ENCODE results near the gene TBXAS1. TPM values are rescaled to one million over a fixed set of nuclear protein-coding genes. Genes with fewer than 3 reads are reported as not detected.
A peak's percentile ranks its signal among the peaks of the same experiment; 100 is the strongest.

The TBXAS1 gene
- total and polyA plus RNA-seq, 4 donors = 5.5 to 24.5 (median 16.9) TPM

DNA sequence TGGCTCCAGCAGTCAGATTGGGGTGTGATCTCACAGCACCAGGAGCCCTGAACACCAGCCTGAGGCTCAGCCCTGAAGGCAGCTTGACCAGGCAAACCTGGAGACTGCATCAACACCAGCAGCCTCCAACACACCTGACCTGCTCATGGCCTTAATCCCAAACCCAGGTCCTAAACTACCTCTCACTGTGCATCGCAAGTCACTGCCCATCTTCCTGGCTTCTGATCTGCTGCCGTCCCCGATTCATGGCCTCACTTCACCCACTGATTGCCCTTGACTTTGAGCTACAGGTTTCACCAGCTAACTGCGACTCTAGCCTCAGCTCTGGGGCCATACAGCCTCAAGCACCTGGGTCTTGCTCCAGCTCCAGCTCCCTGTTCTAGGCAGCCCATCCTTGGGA lies 184.6 kb downstream of the TBXAS1 start:
- DNase-seq (no peak), ATAC-seq (ENCODE audit: low FRiP score) (no peak)
- no peaks in the 10 kb centered on the region for H3K36me3 ChIP-seq (ENCODE audit: control insufficient read depth in 1 of 2, insufficient read depth in 2 of 2, low read length in 1 of 2)
- no peaks in the 10 kb centered on the region for H3K9me3 ChIP-seq (ENCODE audit: control insufficient read depth, low read length)
- no peaks in the 10 kb centered on the region for H3K27me3 ChIP-seq (ENCODE audit: control insufficient read depth in 1 of 2, insufficient read depth in 2 of 2, low read length in 1 of 2)
- H3K4me1 ChIP-seq (ENCODE audit: control insufficient read depth in 1 of 2, insufficient read depth in 2 of 2, low read length in 2 of 2) = no peaks in the 10 kb centered on the region
- intact Hi-C loops (cut with DNase I) = no loop called here
- 92 to 95% methylated on average over 4 of the region's 4 CpGs for WGBS, 2 donors
- no peak overlapping the region for H3K27ac ChIP-seq (ENCODE audit: low read depth in 1 of 2, low read length in 2 of 2)
- H3K4me3 ChIP-seq (ENCODE audit: low read length in 2 of 2) = no peak overlapping the region

- no peak for DNase-seq
- Histone ChIP-seq H3K9me3 (ENCODE audit: control insufficient read depth, low read length) (no peaks in the 10 kb centered on the region), H3K4me3 (ENCODE audit: low read length in 2 of 2) (no peak overlapping the region), H3K4me1 (ENCODE audit: control insufficient read depth in 1 of 2, insufficient read depth in 2 of 2, low read length in 2 of 2) (no peaks in the 10 kb centered on the region), H3K27ac (ENCODE audit: low read depth in 1 of 2, low read length in 2 of 2) (no peak overlapping the region), H3K27me3 (ENCODE audit: control insufficient read depth in 1 of 2, insufficient read depth in 2 of 2, low read length in 1 of 2) (no peaks in the 10 kb centered on the region), H3K36me3 (ENCODE audit: control insufficient read depth in 1 of 2, insufficient read depth in 2 of 2, low read length in 1 of 2) (no peaks in the 10 kb centered on the region)
- 93 to 94% methylated on average over 10 of the region's 10 CpGs for WGBS, 2 donors
- no peak for ATAC-seq (ENCODE audit: low FRiP score)
- intact Hi-C loops (cut with DNase I) = no loop called here
Observed at GRCh38 chr7:140014123-140014522, 185.1 kb downstream of the TBXAS1 start.

DNA sequence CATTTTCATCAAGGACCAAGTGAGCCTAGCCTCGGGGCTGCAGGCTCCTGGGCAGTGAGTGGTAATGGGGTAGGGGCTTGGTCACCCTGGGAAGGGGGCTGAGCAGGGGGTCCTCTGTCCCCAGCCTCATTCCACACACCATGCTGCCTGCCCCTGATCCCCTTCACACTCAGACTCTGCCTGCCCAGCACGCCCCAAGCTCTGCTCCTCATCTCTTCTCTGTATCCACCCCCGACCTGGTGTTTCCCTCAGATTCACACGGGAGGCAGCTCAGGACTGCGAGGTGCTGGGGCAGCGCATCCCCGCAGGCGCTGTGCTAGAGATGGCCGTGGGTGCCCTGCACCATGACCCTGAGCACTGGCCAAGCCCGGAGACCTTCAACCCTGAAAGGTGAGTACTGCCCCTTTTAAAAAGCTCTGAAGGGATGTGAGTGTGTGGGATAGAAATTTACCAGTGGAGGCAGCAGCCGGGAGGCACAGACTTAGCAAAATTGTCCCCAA lies 186.5 kb downstream of the TBXAS1 start:
- Histone ChIP-seq H3K4me3 (ENCODE audit: low read length in 2 of 2) (no peak overlapping the region), H3K27ac (ENCODE audit: low read depth in 1 of 2, low read length in 2 of 2) (no peak overlapping the region), H3K9me3 (ENCODE audit: control insufficient read depth, low read length) (no peaks in the 10 kb centered on the region), H3K36me3 (ENCODE audit: control insufficient read depth in 1 of 2, insufficient read depth in 2 of 2, low read length in 1 of 2) (no peaks in the 10 kb centered on the region), H3K27me3 (ENCODE audit: control insufficient read depth in 1 of 2, insufficient read depth in 2 of 2, low read length in 1 of 2) (no peaks in the 10 kb centered on the region), H3K4me1 (ENCODE audit: control insufficient read depth in 1 of 2, insufficient read depth in 2 of 2, low read length in 2 of 2) (no peaks in the 10 kb centered on the region)
- 93 to 96% methylated on average over 11 of the region's 11 CpGs for WGBS, 2 donors
- intact Hi-C loops (cut with DNase I) = no loop called here
- DNase-seq (no peak), ATAC-seq (ENCODE audit: low FRiP score) (no peak)

- no peaks in the 10 kb centered on the region for H3K9me3 ChIP-seq (ENCODE audit: control insufficient read depth, low read length)
- 92% methylated on average over 9 of the region's 9 CpGs for WGBS, 2 donors
- no peak for ATAC-seq (ENCODE audit: low FRiP score)
Observed at GRCh38 chr7:140016540-140016939, 187.5 kb downstream of the TBXAS1 start.

DNA sequence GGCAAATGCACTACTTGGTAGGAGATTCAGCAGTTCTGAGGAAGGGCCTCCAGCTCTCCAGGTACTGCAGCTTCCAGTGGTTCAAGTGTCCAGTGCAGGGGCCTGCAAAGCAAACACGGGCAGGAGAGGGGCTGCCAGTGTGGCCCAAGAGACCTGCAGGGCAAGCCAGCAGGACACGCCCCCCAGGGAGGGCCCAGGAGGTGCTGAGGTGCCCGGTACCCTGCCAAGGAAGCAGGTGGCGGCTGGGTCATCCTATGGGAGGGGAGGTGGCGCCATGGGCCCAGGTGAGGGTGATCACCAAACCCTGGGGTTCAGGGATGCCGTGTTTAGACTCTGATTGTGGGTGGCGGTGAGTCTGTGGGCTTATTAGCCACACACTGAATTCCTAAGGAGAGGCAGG lies 188.0 kb downstream of the TBXAS1 start:
- intact Hi-C loops (cut with DNase I) = no loop called here
- no peaks in the 10 kb centered on the region for H3K9me3 ChIP-seq (ENCODE audit: control insufficient read depth, low read length)
- no peaks in the 10 kb centered on the region for H3K27me3 ChIP-seq (ENCODE audit: control insufficient read depth in 1 of 2, insufficient read depth in 2 of 2, low read length in 1 of 2)
- no peak overlapping the region for H3K4me3 ChIP-seq (ENCODE audit: low read length in 2 of 2)
- no peak overlapping the region for H3K27ac ChIP-seq (ENCODE audit: low read depth in 1 of 2, low read length in 2 of 2)
- DNase-seq (no peak), ATAC-seq (ENCODE audit: low FRiP score) (no peak)
- 86 to 88% methylated on average over 7 of the region's 7 CpGs for WGBS, 2 donors
- no peaks in the 10 kb centered on the region for H3K4me1 ChIP-seq (ENCODE audit: control insufficient read depth in 1 of 2, insufficient read depth in 2 of 2, low read length in 2 of 2)
- H3K36me3 ChIP-seq (ENCODE audit: control insufficient read depth in 1 of 2, insufficient read depth in 2 of 2, low read length in 1 of 2) = no peaks in the 10 kb centered on the region

More at GRCh38 chr7:140016540-140016939, 187.5 kb downstream of the TBXAS1 start:
- Histone ChIP-seq H3K27me3 (ENCODE audit: control insufficient read depth in 1 of 2, insufficient read depth in 2 of 2, low read length in 1 of 2) (no peaks in the 10 kb centered on the region), H3K4me1 (ENCODE audit: control insufficient read depth in 1 of 2, insufficient read depth in 2 of 2, low read length in 2 of 2) (no peaks in the 10 kb centered on the region), H3K36me3 (ENCODE audit: control insufficient read depth in 1 of 2, insufficient read depth in 2 of 2, low read length in 1 of 2) (no peaks in the 10 kb centered on the region), H3K27ac (ENCODE audit: low read depth in 1 of 2, low read length in 2 of 2) (no peak overlapping the region), H3K4me3 (ENCODE audit: low read length in 2 of 2) (no peak overlapping the region)
- intact Hi-C loops (cut with DNase I) = no loop called here
- DNase-seq = no peak

DNA sequence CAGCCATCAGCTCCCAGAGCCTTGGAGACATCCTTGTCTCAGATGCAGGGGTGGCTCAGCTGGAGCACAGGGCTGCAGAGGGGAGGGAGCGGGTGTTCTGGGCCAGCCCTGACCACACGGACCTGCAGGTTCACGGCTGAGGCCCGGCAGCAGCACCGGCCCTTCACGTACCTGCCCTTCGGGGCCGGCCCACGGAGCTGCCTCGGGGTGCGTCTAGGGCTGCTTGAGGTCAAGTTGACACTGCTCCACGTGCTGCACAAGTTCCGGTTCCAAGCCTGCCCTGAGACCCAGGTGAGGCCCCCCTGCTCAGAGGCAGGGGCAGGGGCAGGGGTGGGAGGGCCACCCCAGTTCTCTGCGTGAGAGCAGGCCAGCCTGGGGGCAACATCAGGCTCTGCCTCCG lies 188.5 kb downstream of the TBXAS1 start:
- intact Hi-C loops (cut with DNase I) = no loop called here
- Histone ChIP-seq H3K27me3 (ENCODE audit: control insufficient read depth in 1 of 2, insufficient read depth in 2 of 2, low read length in 1 of 2) (no peaks in the 10 kb centered on the region), H3K9me3 (ENCODE audit: control insufficient read depth, low read length) (no peaks in the 10 kb centered on the region), H3K27ac (ENCODE audit: low read depth in 1 of 2, low read length in 2 of 2) (no peak overlapping the region), H3K36me3 (ENCODE audit: control insufficient read depth in 1 of 2, insufficient read depth in 2 of 2, low read length in 1 of 2) (no peaks in the 10 kb centered on the region), H3K4me3 (ENCODE audit: low read length in 2 of 2) (no peak overlapping the region), H3K4me1 (ENCODE audit: control insufficient read depth in 1 of 2, insufficient read depth in 2 of 2, low read length in 2 of 2) (no peaks in the 10 kb centered on the region)
- 85 to 92% methylated on average over 15 of the region's 15 CpGs for WGBS, 2 donors
- DNase-seq (no peak), ATAC-seq (ENCODE audit: low FRiP score) (peak; percentile 9)

- Histone ChIP-seq H3K9me3 (ENCODE audit: control insufficient read depth, low read length) (no peaks in the 10 kb centered on the region), H3K4me1 (ENCODE audit: control insufficient read depth in 1 of 2, insufficient read depth in 2 of 2, low read length in 2 of 2) (no peaks in the 10 kb centered on the region), H3K4me3 (ENCODE audit: low read length in 2 of 2) (no peak overlapping the region), H3K27ac (ENCODE audit: low read depth in 1 of 2, low read length in 2 of 2) (no peak overlapping the region), H3K36me3 (ENCODE audit: control insufficient read depth in 1 of 2, insufficient read depth in 2 of 2, low read length in 1 of 2) (no peaks in the 10 kb centered on the region), H3K27me3 (ENCODE audit: control insufficient read depth in 1 of 2, insufficient read depth in 2 of 2, low read length in 1 of 2) (no peaks in the 10 kb centered on the region)
- DNase-seq (no peak), ATAC-seq (ENCODE audit: low FRiP score) (no peak)
- intact Hi-C loops (cut with DNase I) = no loop called here
- WGBS, 2 donors = 84 to 88% methylated on average over 9 of the region's 9 CpGs
Observed at GRCh38 chr7:140018125-140019043, 189.3 kb downstream of the TBXAS1 start.

DNA sequence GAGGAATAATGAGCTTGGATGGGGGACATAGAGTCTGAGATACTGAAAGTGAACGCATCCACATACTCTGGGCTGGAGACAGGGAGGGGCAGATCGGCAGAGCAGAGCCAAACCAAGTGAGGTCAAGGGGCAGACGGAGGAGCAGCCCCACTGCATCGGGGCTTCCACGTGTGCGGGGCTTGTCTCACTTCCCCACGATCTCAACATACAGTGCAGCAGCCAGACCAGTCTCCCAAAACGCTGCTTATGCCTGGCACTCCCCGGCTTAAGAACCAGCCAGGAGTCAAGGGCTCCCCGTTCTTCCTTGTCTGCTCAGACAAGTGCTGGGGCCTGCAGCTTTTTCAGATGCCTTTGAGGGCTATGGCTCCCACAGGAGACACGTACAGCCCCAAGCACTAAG lies 190.1 kb downstream of the TBXAS1 start:
- 63 to 66% methylated on average over 11 of the region's 11 CpGs for WGBS, 2 donors
- Histone ChIP-seq H3K4me1 (ENCODE audit: control insufficient read depth in 1 of 2, insufficient read depth in 2 of 2, low read length in 2 of 2) (no peaks in the 10 kb centered on the region), H3K36me3 (ENCODE audit: control insufficient read depth in 1 of 2, insufficient read depth in 2 of 2, low read length in 1 of 2) (no peaks in the 10 kb centered on the region), H3K4me3 (ENCODE audit: low read length in 2 of 2) (no peak overlapping the region), H3K27ac (ENCODE audit: low read depth in 1 of 2, low read length in 2 of 2) (no peak overlapping the region), H3K9me3 (ENCODE audit: control insufficient read depth, low read length) (no peaks in the 10 kb centered on the region), H3K27me3 (ENCODE audit: control insufficient read depth in 1 of 2, insufficient read depth in 2 of 2, low read length in 1 of 2) (no peaks in the 10 kb centered on the region)
- ATAC-seq (ENCODE audit: low FRiP score) (no peak), DNase-seq (no peak)
- intact Hi-C loops (cut with DNase I) = no loop called here

DNA sequence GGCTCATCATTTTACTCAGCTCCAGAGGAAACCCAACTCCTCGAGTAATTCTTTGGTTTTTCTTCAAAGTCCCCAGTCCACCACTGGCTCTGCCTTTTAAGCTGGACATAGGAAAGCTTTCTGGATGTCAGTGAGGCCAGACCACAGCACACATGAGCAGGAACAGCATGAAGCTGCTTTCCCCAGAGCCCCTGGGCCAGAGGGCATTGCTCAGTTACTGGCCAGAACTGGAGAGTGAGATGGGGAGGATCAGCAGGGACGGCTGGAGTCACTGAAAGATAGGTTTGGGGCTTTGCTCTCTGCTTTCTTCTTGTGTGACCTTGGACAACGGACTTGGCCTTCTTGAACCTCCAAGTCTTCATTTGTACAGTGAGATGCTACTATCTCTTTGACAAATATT lies 190.5 kb downstream of the TBXAS1 start:
- WGBS, 2 donors = 84 to 85% methylated on average over 3 of the region's 3 CpGs
- ATAC-seq (ENCODE audit: low FRiP score) = no peak

More for the DNA sequence above, 190.5 kb downstream of the TBXAS1 start:
- DNase-seq = no peak
- Histone ChIP-seq H3K4me3 (ENCODE audit: low read length in 2 of 2) (no peak overlapping the region), H3K27ac (ENCODE audit: low read depth in 1 of 2, low read length in 2 of 2) (no peak overlapping the region), H3K9me3 (ENCODE audit: control insufficient read depth, low read length) (no peaks in the 10 kb centered on the region), H3K4me1 (ENCODE audit: control insufficient read depth in 1 of 2, insufficient read depth in 2 of 2, low read length in 2 of 2) (no peaks in the 10 kb centered on the region), H3K36me3 (ENCODE audit: control insufficient read depth in 1 of 2, insufficient read depth in 2 of 2, low read length in 1 of 2) (no peaks in the 10 kb centered on the region), H3K27me3 (ENCODE audit: control insufficient read depth in 1 of 2, insufficient read depth in 2 of 2, low read length in 1 of 2) (no peaks in the 10 kb centered on the region)
- intact Hi-C loops (cut with DNase I) = no loop called here
